Activated naive CD4-positive, alpha-beta T cell treated with anti-CD3 and anti-CD28 coated beads, Interleukin-2, amount 50 U/mL, for 16 hours (primary cell): ENCODE results near the gene PCDHA5.

Experiments used
- DNase-seq: peaks from one replicate; pipeline ENCODE4 v3.0.0-alpha.2; 2020

The PCDHA5 gene

GRCh38 chr5:140868721-140869554 is 47.5 kb downstream of the PCDHA5 start, which contains the start of gene PCDHA11:
TSS of gene PCDHA11 (plus strand) at chr5:140868957. CDS start at chr5:140869104, 147 bp downstream.
- DNase-seq: no peak

GRCh38 chr5:140869555-140869886 is 48.1 kb downstream of the PCDHA5 start:
- DNase-seq: no peak

GRCh38 chr5:140870221-140871201 is 49.1 kb downstream of the PCDHA5 start:
- no peak for DNase-seq
